Measurements from ENCODE around the gene PAXX. TPM values are rescaled to one million over a fixed set of nuclear protein-coding genes. Genes with fewer than 3 reads are reported as not detected.
A peak's percentile ranks its signal among the peaks of the same experiment; 100 is the strongest.

The PAXX gene
- total RNA-seq, 1 experiment from 2014 or later: 113 TPM

- DNase-seq: peak; percentile 91
- no peaks in the 10 kb centered on the region for H3K9me3 ChIP-seq (ENCODE audit: low read length)
- POLR2A ChIA-PET (ENCODE audit: unreplicated experiment): interaction anchor here (0.6 kb wide), 1 partner anchor 219 kb away, joined by 5 read pairs; no protein-coding TSS in a partner anchor
- no TSS peak for BruUV-seq (replicated peaks)
- peaks cover 10% of the 10 kb centered on the region; the same call in 1 of the 2 replicates for H3K4me1 ChIP-seq (ENCODE audit: insufficient read depth, low read length)
- H3K27me3 ChIP-seq (ENCODE audit: low read length): no peaks in the 10 kb centered on the region
- no peaks in the 10 kb centered on the region; the same call in 1 of the 2 replicates for H3K36me3 ChIP-seq (ENCODE audit: low read depth, low read length)
- peak within 1 kb of the TSS; percentile 71 for H3K4me3 ChIP-seq (ENCODE audit: low read length)
- H3K27ac ChIP-seq (ENCODE audit: low read length): no peak within 1 kb of the TSS
- H2AFZ ChIP-seq (ENCODE audit: low read length): no peak within 1 kb of the TSS
- CTCF ChIA-PET: interaction anchor here (1.1 kb wide), 1 partner anchor 52 kb away, joined by 3 read pairs; the partner anchor contains the start of gene CLIC3
- peak; percentile 69 for ATAC-seq
- no peaks in the 10 kb centered on the region for H3F3A ChIP-seq (ENCODE audit: low read length, unreplicated experiment)
- no peaks in the 10 kb centered on the region for H4K20me1 ChIP-seq (ENCODE audit: low read length)
- peak within 1 kb of the TSS; percentile 83 for H3K9ac ChIP-seq (ENCODE audit: low read length)
- peak within 1 kb of the TSS; percentile 98 for H3K4me2 ChIP-seq (ENCODE audit: low read length)
- peaks cover 26% of the 10 kb centered on the region for H3K79me2 ChIP-seq (ENCODE audit: low read length)
- intact Hi-C loops (cut with micrococcal nuclease): loop anchor here (2.0 kb wide), 1 partner anchor 58 kb away; the partner anchor contains the start of gene TRAF2
- TF ChIP-seq EZH2phosphoT487 (IDR thresholded peaks at IDR 0.05; ENCODE audit: borderline replicate concordance, low read length) (no peak), EZH2 (IDR thresholded peaks at IDR 0.05; ENCODE audit: low read length, unreplicated experiment) (no peak), CTCF (conservative IDR thresholded peaks at IDR 0.05; ENCODE audit: low read depth, low read length) (peak; percentile 77)
- H3K9me2 ChIP-seq (replicated peaks; ENCODE audit: low read length): no peaks in the 10 kb centered on the region
Observed at GRCh38 chr9:136944519-136945332, 47.5 kb upstream of the PAXX start, which contains the start of the genes C8G and FBXW5. C8G (plus strand) TSS chr9:136945243; CDS start chr9:136945321, 78 bp downstream. FBXW5 (minus strand) TSS chr9:136944738; CDS start chr9:136944083, 655 bp downstream.

- H3K27me3 ChIP-seq (ENCODE audit: low read length): no peaks in the 10 kb centered on the region
- H3K4me1 ChIP-seq (ENCODE audit: insufficient read depth, low read length): peaks cover 15% of the 10 kb centered on the region
- no peaks in the 10 kb centered on the region for H3K9me2 ChIP-seq (replicated peaks; ENCODE audit: low read length)
- H3K79me2 ChIP-seq (ENCODE audit: low read length): peaks cover 26% of the 10 kb centered on the region
- POLR2A ChIA-PET (ENCODE audit: unreplicated experiment): no interaction called here
- TF ChIP-seq EZH2 (IDR thresholded peaks at IDR 0.05; ENCODE audit: low read length, unreplicated experiment) (no peak), CTCF (conservative IDR thresholded peaks at IDR 0.05; ENCODE audit: low read depth, low read length) (no peak), EZH2phosphoT487 (IDR thresholded peaks at IDR 0.05; ENCODE audit: borderline replicate concordance, low read length) (no peak)
- H3K4me2 ChIP-seq (ENCODE audit: low read length): no peak overlapping the region
- H3K27ac ChIP-seq (ENCODE audit: low read length): no peak overlapping the region
- CTCF ChIA-PET: no interaction called here
- no peaks in the 10 kb centered on the region for H3K9me3 ChIP-seq (ENCODE audit: low read length)
- no peak overlapping the region for H3K4me3 ChIP-seq (ENCODE audit: low read length)
- H3K9ac ChIP-seq (ENCODE audit: low read length): no peak overlapping the region
- no peaks in the 10 kb centered on the region for H3F3A ChIP-seq (ENCODE audit: low read length, unreplicated experiment)
- H3K36me3 ChIP-seq (ENCODE audit: low read depth, low read length): no peaks in the 10 kb centered on the region; the same call in 1 of the 2 replicates
- intact Hi-C loops (cut with micrococcal nuclease): loop anchor here (2.0 kb wide), 1 partner anchor 59 kb away; the partner anchor contains the start of gene TRAF2
- ATAC-seq (no peak), DNase-seq (no peak)
- no TSS peak for BruUV-seq (replicated peaks)
- no peak overlapping the region for H2AFZ ChIP-seq (ENCODE audit: low read length)
- H4K20me1 ChIP-seq (ENCODE audit: low read length): no peaks in the 10 kb centered on the region
Observed at GRCh38 chr9:136945333-136946227, 46.6 kb upstream of the PAXX start.
